SU-DHL-6 (cell line): ENCODE measurements around the gene UCP1.

ENCODE experiments used
- H2AFZ ChIP-seq: fragments of 200-600 bp; sonication (generic); 2 replicates; pipeline ENCODE4 v1.6.1; 2014; ENCODE audit warnings: low read depth, mild to moderate bottlenecking, moderate library complexity, mixed read lengths, antibody characterized with exemption, low read length; ENCODE audit not compliant: severe bottlenecking
- H3F3A ChIP-seq: fragments of 200-600 bp; shearing (Covaris generic); 2 replicates; pipeline ENCODE4 v1.6.0; 2016; ENCODE audit warnings: antibody characterized with exemption, mild to moderate bottlenecking; ENCODE audit not compliant: insufficient read depth
- H3K27ac ChIP-seq: fragments of 200-600 bp; sonication (generic); 2 replicates; pipeline ENCODE4 v1.5.1; 2016; ENCODE audit warnings: low read depth, mild to moderate bottlenecking, low read length, moderate library complexity, mixed read lengths
- H3K27me3 ChIP-seq: fragments of 200-600 bp; sonication (generic), shearing (Covaris generic); 2 replicates; pipeline ENCODE4 v1.6.0; 2014; ENCODE audit warnings: mild to moderate bottlenecking, low read length
- H3K36me3 ChIP-seq: fragments of 200-600 bp; sonication (generic); 2 replicates; pipeline ENCODE4 v1.6.1; 2014; ENCODE audit warnings: mild to moderate bottlenecking, low read length, mixed read lengths
- H3K4me2 ChIP-seq: fragments of 300-600, 200-600 bp; shearing (Covaris generic), sonication (generic); 2 replicates; pipeline ENCODE4 v1.6.0; 2014; ENCODE audit warnings: low read length, low read depth, mild to moderate bottlenecking; ENCODE audit not compliant: poor library complexity, severe bottlenecking
- H3K4me3 ChIP-seq: fragments of 200-600 bp; sonication (generic); 2 replicates; pipeline ENCODE4 v1.5.1; 2014; ENCODE audit warnings: antibody characterized with exemption, low read length, mild to moderate bottlenecking, mixed read lengths; ENCODE audit not compliant: insufficient read depth, poor library complexity, severe bottlenecking
- H3K79me2 ChIP-seq: fragments of 200-600 bp; sonication (generic); 2 replicates; pipeline ENCODE4 v1.6.1; 2014; ENCODE audit warnings: mild to moderate bottlenecking, low read length, moderate library complexity; ENCODE audit not compliant: insufficient read depth
- H3K9ac ChIP-seq: fragments of 200-600 bp; sonication (generic); 2 replicates; pipeline ENCODE4 v1.7.0; 2014; ENCODE audit warnings: mild to moderate bottlenecking, low read length
- H3K9me2 ChIP-seq: fragments of 200-600 bp; sonication (generic); replicated peaks from 2 replicates; pipeline ENCODE4 v1.6.1; 2014; ENCODE audit warnings: low read length; ENCODE audit not compliant: insufficient read depth
- H3K9me3 ChIP-seq: fragments of 200-600 bp; sonication (generic); 2 replicates; pipeline ENCODE4 v1.6.1; 2014; ENCODE audit warnings: low read length, mixed read lengths; ENCODE audit not compliant: insufficient read depth
- H4K20me1 ChIP-seq: fragments of 200-600 bp; sonication (generic); 2 replicates; pipeline ENCODE4 v1.6.1; 2014; ENCODE audit warnings: low read depth, mild to moderate bottlenecking, antibody characterized with exemption, low read length, moderate library complexity, mixed read lengths
- CTCF ChIP-seq: fragments of 200-600 bp; sonication (generic); IDR thresholded peaks from one replicate; pipeline ENCODE4 v1.5.1; 2017; ENCODE audit warnings: antibody characterized with exemption, mild to moderate bottlenecking, low read length, moderate library complexity; ENCODE audit not compliant: insufficient read depth, poor library complexity, severe bottlenecking
- EZH2phosphoT487 ChIP-seq: fragments of 200-600 bp; sonication (generic), shearing (Covaris generic); conservative IDR thresholded peaks from 2 replicates; pipeline ENCODE4 v1.6.1; 2018; ENCODE audit warnings: mild to moderate bottlenecking, antibody characterized with exemption, low read length, moderate library complexity, mixed read lengths

Gene UCP1

GRCh38 chr4:140607852-140608251 is 39.1 kb upstream of the UCP1 start:
- H3K9me3 ChIP-seq = no peaks in the 10 kb centered on the region
- H3K36me3 ChIP-seq = no peaks in the 10 kb centered on the region
- no peaks in the 10 kb centered on the region for H3K79me2 ChIP-seq
- H3K27me3 ChIP-seq = no peaks in the 10 kb centered on the region
- H4K20me1 ChIP-seq = no peaks in the 10 kb centered on the region
- H3K9me2 ChIP-seq = no peaks in the 10 kb centered on the region
- TF ChIP-seq EZH2phosphoT487 (no peak), CTCF (no peak)
- H2AFZ ChIP-seq = no peak overlapping the region
- H3K9ac ChIP-seq = no peak overlapping the region
- no peak overlapping the region for H3K4me2 ChIP-seq
- H3F3A ChIP-seq = no peaks in the 10 kb centered on the region
- no peak overlapping the region for H3K27ac ChIP-seq
- no peak overlapping the region for H3K4me3 ChIP-seq

GRCh38 chr4:140604544-140604943 is 35.8 kb upstream of the UCP1 start:
- H3K9ac ChIP-seq = no peak overlapping the region
- no peaks in the 10 kb centered on the region for H3K36me3 ChIP-seq
- H3K79me2 ChIP-seq = no peaks in the 10 kb centered on the region
- H3K27me3 ChIP-seq = no peaks in the 10 kb centered on the region
- no peak overlapping the region for H3K27ac ChIP-seq
- no peaks in the 10 kb centered on the region for H3K9me3 ChIP-seq
- no peaks in the 10 kb centered on the region for H3F3A ChIP-seq
- no peaks in the 10 kb centered on the region for H4K20me1 ChIP-seq
- no peak overlapping the region for H3K4me3 ChIP-seq
- TF ChIP-seq CTCF (no peak), EZH2phosphoT487 (no peak)
- no peaks in the 10 kb centered on the region for H3K9me2 ChIP-seq
- no peak overlapping the region for H2AFZ ChIP-seq
- H3K4me2 ChIP-seq = no peak overlapping the region

DNA sequence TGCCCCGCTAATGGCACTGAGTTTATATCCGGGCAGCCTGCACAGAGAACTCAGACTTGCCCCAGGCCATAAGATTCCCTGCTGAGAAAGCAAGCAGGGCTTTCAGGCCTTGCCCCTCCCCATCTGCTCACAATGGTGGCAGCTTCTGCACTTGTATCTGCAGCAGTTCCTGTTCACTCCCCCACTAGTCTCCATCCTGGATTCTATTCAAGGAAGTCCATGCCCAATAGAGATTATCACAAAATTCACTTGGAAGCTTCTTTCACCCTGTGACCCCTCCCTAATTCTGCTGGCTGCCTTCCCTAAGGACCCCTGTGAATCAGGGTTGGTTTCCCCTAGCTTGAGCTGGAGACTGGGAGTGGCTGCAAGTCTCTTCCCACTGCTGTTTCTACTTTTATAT is 34.5 kb upstream of the UCP1 start:
- H3K4me3 ChIP-seq = no peak overlapping the region
- H3K4me2 ChIP-seq = no peak overlapping the region
- H4K20me1 ChIP-seq = no peaks in the 10 kb centered on the region
- H3K27me3 ChIP-seq = no peaks in the 10 kb centered on the region
- TF ChIP-seq CTCF (no peak), EZH2phosphoT487 (no peak)
- no peak overlapping the region for H3K27ac ChIP-seq
- H3K36me3 ChIP-seq = no peaks in the 10 kb centered on the region
- H3K9me3 ChIP-seq = no peaks in the 10 kb centered on the region
- H3K9ac ChIP-seq = no peak overlapping the region
- H3F3A ChIP-seq = no peaks in the 10 kb centered on the region
- no peak overlapping the region for H2AFZ ChIP-seq
- no peaks in the 10 kb centered on the region for H3K79me2 ChIP-seq
- H3K9me2 ChIP-seq = no peaks in the 10 kb centered on the region

DNA sequence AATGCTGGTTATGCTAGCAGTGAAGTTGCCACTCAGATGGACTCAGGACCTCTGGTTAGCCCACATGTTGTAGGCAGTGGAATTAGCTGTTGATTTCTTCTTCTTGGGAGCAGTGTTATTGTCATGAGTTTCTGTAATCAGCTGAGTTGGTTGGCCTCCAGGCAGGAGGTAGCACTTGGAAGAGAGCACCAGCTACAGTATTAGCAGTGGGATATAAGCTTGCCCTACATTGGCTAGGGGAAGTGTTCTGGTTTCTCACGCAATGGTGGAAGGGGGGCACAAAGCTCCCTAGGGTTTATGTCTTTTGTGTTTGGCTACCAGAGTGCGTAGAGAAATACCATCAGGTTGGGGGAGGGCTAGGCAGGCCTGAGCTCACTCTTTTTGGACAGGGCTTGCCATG is 34.0 kb upstream of the UCP1 start:
- H3K79me2 ChIP-seq = no peaks in the 10 kb centered on the region
- H3K27ac ChIP-seq = no peak overlapping the region
- TF ChIP-seq CTCF (no peak), EZH2phosphoT487 (no peak)
- no peaks in the 10 kb centered on the region for H4K20me1 ChIP-seq
- H3K36me3 ChIP-seq = no peaks in the 10 kb centered on the region
- no peaks in the 10 kb centered on the region for H3K9me3 ChIP-seq
- H3K9ac ChIP-seq = no peak overlapping the region
- no peak overlapping the region for H3K4me3 ChIP-seq
- H2AFZ ChIP-seq = no peak overlapping the region
- H3K9me2 ChIP-seq = no peaks in the 10 kb centered on the region
- H3K27me3 ChIP-seq = no peaks in the 10 kb centered on the region
- H3K4me2 ChIP-seq = no peak overlapping the region
- no peaks in the 10 kb centered on the region for H3F3A ChIP-seq
